Muscle of leg (tissue), 11 donors: Measurements from ENCODE around the gene ULK2. TPM values are rescaled to one million over a fixed set of nuclear protein-coding genes. Genes with fewer than 3 reads are reported as not detected.
"Not testable (repeated sequence)": the region's sequence is repeated elsewhere in the genome, so short reads cannot be mapped to it uniquely, and the experiment has no call there.

Source experiments
- DNase-seq: peaks from one replicate; pipeline ENCODE4 v3.0.0; 2013
- H3K27ac ChIP-seq: one replicate; pipeline ENCODE4 v1.5.1; 2013; ENCODE audit warnings: mild to moderate bottlenecking, low read length, control low read depth
- H3K27me3 ChIP-seq: one replicate; pipeline ENCODE4 v1.6.1; 2013; ENCODE audit warnings: low read length; ENCODE audit not compliant: control insufficient read depth, insufficient read depth
- H3K36me3 ChIP-seq: one replicate; pipeline ENCODE4 v1.6.1; 2013; ENCODE audit warnings: low read length; ENCODE audit not compliant: control insufficient read depth, insufficient read depth
- H3K4me1 ChIP-seq: one replicate; pipeline ENCODE4 v1.6.1; 2013; ENCODE audit warnings: low read length; ENCODE audit not compliant: control insufficient read depth, insufficient read depth
- H3K4me3 ChIP-seq: one replicate; pipeline ENCODE4 v1.5.1; 2013; ENCODE audit warnings: low read length, control low read depth
- H3K9me3 ChIP-seq: replicated peaks from 2 replicates; pipeline ENCODE4 v1.6.1; 2013; ENCODE audit warnings: low read depth, low read length; ENCODE audit not compliant: control insufficient read depth
- WGBS: methylation state at CpG from one replicate; pipeline ENCODE4 v1.1.5; 2013; ENCODE audit warnings: missing lambda C conversion rate; ENCODE audit not compliant: insufficient coverage; 5-methylcytosine and 5-hydroxymethylcytosine counted together
- polyA plus RNA-seq, 8 donors: library from polyadenylated mRNA; unstranded; fragments of 120-200 nt; gene quantifications; one replicate each; pipeline versions ENCODE4 v1.2.1 to v1.2.3, GENCODE V29; 2013; ENCODE audit warnings: inconsistent platforms in 1 of 8, low replicate concordance in 1 of 8; ENCODE audit not compliant: insufficient read length in 8 of 8, insufficient read depth in 1 of 8
- total RNA-seq: library from RNA; stranded (reverse); fragments of 120-200 nt; gene quantifications from one replicate; pipeline ENCODE4 v1.2.4, GENCODE V29; 2013

Gene ULK2
- total and polyA plus RNA-seq, 9 donors = 17.2 to 28.5 (median 21.2) TPM

GRCh38 chr17:19897090-19897837 lies 29.5 kb upstream of the ULK2 start:
- no peak for DNase-seq
- 64% methylated on average over 8 of the region's 8 CpGs for WGBS
- no peak overlapping the region for H3K27ac ChIP-seq

DNA sequence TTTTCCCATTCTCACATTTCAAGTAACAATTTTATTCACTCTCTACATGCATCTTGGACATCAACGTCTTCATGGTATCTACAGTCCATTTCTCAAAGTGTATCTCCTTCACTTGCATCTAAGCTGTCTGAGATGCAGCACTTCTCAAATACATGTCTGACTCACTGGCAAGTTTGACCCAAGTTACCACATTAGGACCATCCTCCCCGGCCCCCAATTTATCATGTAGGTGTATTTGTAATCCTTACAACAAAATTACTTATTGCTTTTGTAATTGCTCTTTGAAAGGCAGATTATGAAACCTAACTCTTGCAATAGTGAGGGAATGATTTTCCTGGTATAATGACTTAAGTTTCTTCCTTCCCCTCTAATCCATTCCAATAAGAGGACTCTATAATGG lies 28.9 kb upstream of the ULK2 start:
- WGBS = 91% methylated on average over 1 of the region's 2 CpGs

More at GRCh38 chr17:19897090-19897837, 29.5 kb upstream of the ULK2 start:
- Histone ChIP-seq H3K27me3 (no peaks in the 10 kb centered on the region), H3K9me3 (no peaks in the 10 kb centered on the region), H3K36me3 (peaks cover 19% of the 10 kb centered on the region), H3K4me1 (peaks cover 6% of the 10 kb centered on the region), H3K4me3 (no peak overlapping the region)

DNA sequence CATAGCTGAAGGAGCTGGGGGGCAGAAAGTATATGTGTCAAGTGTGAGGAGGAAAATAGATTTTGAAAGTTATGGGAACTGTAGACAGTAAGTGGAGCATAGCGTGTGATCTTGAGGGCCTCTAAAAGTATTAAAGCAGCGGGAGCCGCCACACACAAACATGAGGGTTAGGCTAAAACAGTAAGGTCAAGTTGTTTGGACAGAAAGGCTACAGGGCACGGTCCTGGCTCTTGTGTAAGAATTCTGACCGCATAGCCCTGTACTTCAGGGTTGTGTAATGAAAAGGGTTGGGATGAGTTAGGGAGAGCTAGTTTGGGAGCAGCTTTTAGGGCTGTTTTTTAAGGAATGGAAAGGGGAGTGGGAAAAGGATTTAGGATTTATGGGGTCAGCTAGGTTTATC lies 22.8 kb upstream of the ULK2 start:
- H3K36me3 ChIP-seq, H3K9me3 ChIP-seq, H3K4me3 ChIP-seq, H3K4me1 ChIP-seq, DNase-seq, H3K27ac ChIP-seq, H3K27me3 ChIP-seq: not testable (repeated sequence)
- 91% methylated on average over 5 of the region's 5 CpGs for WGBS

More for the DNA sequence above, 28.9 kb upstream of the ULK2 start:
- Histone ChIP-seq H3K27ac (no peak overlapping the region), H3K4me3 (no peak overlapping the region), H3K27me3 (no peaks in the 10 kb centered on the region), H3K9me3 (no peaks in the 10 kb centered on the region), H3K36me3 (peaks cover 16% of the 10 kb centered on the region), H3K4me1 (peaks cover 6% of the 10 kb centered on the region)
- DNase-seq = no peak

DNA sequence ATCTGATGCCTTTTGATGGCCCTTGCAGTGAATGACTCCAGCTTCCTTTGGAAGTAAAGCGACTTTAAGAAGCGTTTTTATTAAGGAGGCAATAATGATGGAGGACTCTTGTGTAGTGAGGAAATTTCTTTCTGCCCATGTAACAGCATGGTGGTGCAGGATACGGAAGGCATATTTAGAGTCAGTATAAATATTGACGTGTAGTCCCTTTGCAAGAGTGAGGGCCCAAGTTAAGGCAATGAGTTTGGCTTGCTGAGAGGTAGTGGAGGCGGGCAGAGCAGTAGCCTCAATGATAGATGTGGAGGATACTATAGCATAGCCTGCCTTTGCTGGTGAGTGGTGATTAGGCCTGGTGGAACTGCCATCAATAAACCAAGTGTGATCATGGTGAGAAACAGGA lies 22.3 kb upstream of the ULK2 start:
- not testable (repeated sequence) for DNase-seq, H3K36me3 ChIP-seq, H3K9me3 ChIP-seq, H3K4me3 ChIP-seq, H3K4me1 ChIP-seq, H3K27me3 ChIP-seq, H3K27ac ChIP-seq
- WGBS = 90% methylated on average over 3 of the region's 5 CpGs

GRCh38 chr17:19886116-19886515 lies 18.4 kb upstream of the ULK2 start:
- no peak overlapping the region for H3K27ac ChIP-seq
- H3K9me3 ChIP-seq = no peaks in the 10 kb centered on the region
- no peaks in the 10 kb centered on the region for H3K36me3 ChIP-seq

GRCh38 chr17:19883537-19884215 lies 15.9 kb upstream of the ULK2 start:
- 80% methylated on average over 1 of the region's 8 CpGs for WGBS
- DNase-seq = no peak
- H3K9me3 ChIP-seq = no peaks in the 10 kb centered on the region

More at GRCh38 chr17:19886116-19886515, 18.4 kb upstream of the ULK2 start:
- Histone ChIP-seq H3K4me1 (no peaks in the 10 kb centered on the region), H3K27me3 (no peaks in the 10 kb centered on the region), H3K4me3 (no peak overlapping the region)
- DNase-seq = no peak

GRCh38 chr17:19880393-19880792 lies 12.7 kb upstream of the ULK2 start:
- H3K9me3 ChIP-seq = no peaks in the 10 kb centered on the region
- no peaks in the 10 kb centered on the region for H3K27me3 ChIP-seq
- H3K4me1 ChIP-seq = no peaks in the 10 kb centered on the region
- no peak overlapping the region for H3K4me3 ChIP-seq
- DNase-seq = no peak
- no peak overlapping the region for H3K27ac ChIP-seq
- H3K36me3 ChIP-seq = no peaks in the 10 kb centered on the region
- WGBS = 83% methylated on average over 1 of the region's 4 CpGs

More at GRCh38 chr17:19883537-19884215, 15.9 kb upstream of the ULK2 start:
- no peaks in the 10 kb centered on the region for H3K36me3 ChIP-seq
- H3K27me3 ChIP-seq = no peaks in the 10 kb centered on the region
- no peak overlapping the region for H3K4me3 ChIP-seq
- no peak overlapping the region for H3K27ac ChIP-seq
- no peaks in the 10 kb centered on the region for H3K4me1 ChIP-seq

GRCh38 chr17:19877364-19877945 lies 9.7 kb upstream of the ULK2 start:
- no peak overlapping the region for H3K4me3 ChIP-seq
- no CpG with 5 or more reads among the region's 6 CpGs for WGBS
- no peaks in the 10 kb centered on the region for H3K9me3 ChIP-seq
- no peak overlapping the region for H3K27ac ChIP-seq
- DNase-seq = no peak
- H3K4me1 ChIP-seq = no peaks in the 10 kb centered on the region
- no peaks in the 10 kb centered on the region for H3K27me3 ChIP-seq
- no peaks in the 10 kb centered on the region for H3K36me3 ChIP-seq

- Histone ChIP-seq H3K36me3 (no peaks in the 10 kb centered on the region), H3K27ac (peak overlapping the region; percentile 13), H3K27me3 (no peaks in the 10 kb centered on the region), H3K4me3 (no peak overlapping the region), H3K4me1 (no peaks in the 10 kb centered on the region), H3K9me3 (no peaks in the 10 kb centered on the region)
- WGBS = 89% methylated on average over 8 of the region's 13 CpGs
- DNase-seq = peak; percentile 80
Observed at GRCh38 chr17:19876529-19877161, 8.9 kb upstream of the ULK2 start.

- H3K9me3 ChIP-seq = no peaks in the 10 kb centered on the region
- H3K36me3 ChIP-seq = no peaks in the 10 kb centered on the region
- WGBS = 72% methylated on average over 5 of the region's 10 CpGs
- H3K4me1 ChIP-seq = no peaks in the 10 kb centered on the region
- no peak overlapping the region for H3K4me3 ChIP-seq
- no peak for DNase-seq
- no peak overlapping the region for H3K27ac ChIP-seq
- no peaks in the 10 kb centered on the region for H3K27me3 ChIP-seq
Observed at GRCh38 chr17:19874256-19874655, 6.5 kb upstream of the ULK2 start.
